ENCODE measurements around the gene CSAD.

The CSAD gene

DNA sequence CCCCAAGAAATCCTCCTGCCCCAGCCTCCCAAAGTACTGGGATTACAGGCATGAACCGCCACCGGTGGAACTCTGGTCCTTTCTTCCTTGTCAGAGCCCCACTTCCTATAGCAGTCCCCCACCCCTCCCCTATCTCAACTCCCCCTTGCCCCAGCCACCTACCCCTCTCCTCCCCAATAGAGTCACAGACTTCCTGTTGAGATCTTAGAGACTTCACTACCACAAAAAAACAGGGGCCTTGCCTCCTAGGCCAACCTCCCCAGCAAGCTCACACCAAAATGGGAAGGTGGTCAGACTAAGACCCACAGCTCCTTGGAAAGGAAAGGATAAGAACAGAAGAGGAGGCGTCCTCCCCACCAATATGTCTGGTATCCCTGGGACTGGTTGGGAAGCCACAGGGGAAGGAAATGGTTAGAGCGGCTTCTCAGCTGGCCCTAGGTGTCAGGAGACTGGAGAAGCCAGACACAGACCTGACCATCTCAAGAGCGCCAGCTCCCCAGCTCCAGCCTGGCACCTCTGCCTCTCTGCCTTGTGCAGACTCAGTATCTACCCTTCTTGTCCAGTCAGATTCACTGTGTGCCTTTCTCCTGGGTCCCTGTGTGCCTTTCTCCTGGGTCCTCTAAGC is 17.9 kb upstream of the CSAD start:
- DNase-seq (ENCODE audit: low read depth), result no peak

DNA sequence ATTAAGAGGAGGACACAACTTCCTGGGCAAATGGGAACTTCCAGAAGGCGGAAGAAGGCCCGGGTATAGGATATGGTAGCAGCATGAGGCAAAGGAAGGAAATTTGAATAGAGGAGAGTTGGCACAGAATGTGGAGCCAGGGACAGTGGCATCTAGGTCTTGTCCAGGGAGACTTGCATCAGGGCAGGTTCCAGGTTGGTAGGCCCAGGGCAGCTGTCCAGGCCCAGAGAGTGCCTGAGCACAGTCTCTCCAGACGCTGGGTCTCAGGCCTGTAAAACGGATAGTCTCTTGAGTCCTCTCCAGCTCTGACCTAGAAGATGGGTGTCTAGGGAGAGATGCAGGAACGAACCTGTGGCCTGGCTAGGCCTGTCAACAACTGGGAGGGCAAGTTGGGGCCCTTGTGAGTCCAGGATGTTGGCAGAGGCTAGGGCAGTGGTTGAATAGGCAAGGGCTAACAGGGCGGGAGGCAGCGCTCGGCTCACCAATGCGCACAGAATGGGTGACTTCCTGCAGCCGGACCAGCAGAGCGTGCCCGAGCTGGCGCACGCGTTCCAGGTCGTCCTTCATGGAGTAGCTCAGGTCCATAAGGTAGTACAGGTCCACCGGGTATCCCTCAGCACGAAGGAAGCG is 16.4 kb upstream of the CSAD start:
- no peak for DNase-seq (ENCODE audit: low read depth)

DNA sequence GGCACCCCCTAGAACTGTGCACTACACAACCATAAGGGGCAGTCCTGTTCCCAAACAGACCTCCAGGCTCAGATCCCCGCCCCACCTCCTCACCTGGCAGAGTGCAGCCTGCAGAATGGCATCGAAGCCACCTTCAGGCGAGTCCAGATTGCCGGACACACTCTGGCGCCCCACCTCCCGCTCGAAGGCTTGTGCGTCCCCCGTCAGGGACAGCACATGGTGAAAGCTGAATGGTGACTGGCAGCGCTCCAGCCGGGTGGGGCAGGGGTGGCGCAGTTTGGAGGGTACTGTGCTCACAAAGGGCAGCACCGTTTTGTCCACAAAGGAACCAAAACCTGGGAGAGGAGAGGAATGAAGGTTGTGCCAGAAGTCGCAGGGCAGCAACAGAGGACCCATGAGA is 15.8 kb upstream of the CSAD start:
- DNase-seq (ENCODE audit: low read depth), result no peak

DNA sequence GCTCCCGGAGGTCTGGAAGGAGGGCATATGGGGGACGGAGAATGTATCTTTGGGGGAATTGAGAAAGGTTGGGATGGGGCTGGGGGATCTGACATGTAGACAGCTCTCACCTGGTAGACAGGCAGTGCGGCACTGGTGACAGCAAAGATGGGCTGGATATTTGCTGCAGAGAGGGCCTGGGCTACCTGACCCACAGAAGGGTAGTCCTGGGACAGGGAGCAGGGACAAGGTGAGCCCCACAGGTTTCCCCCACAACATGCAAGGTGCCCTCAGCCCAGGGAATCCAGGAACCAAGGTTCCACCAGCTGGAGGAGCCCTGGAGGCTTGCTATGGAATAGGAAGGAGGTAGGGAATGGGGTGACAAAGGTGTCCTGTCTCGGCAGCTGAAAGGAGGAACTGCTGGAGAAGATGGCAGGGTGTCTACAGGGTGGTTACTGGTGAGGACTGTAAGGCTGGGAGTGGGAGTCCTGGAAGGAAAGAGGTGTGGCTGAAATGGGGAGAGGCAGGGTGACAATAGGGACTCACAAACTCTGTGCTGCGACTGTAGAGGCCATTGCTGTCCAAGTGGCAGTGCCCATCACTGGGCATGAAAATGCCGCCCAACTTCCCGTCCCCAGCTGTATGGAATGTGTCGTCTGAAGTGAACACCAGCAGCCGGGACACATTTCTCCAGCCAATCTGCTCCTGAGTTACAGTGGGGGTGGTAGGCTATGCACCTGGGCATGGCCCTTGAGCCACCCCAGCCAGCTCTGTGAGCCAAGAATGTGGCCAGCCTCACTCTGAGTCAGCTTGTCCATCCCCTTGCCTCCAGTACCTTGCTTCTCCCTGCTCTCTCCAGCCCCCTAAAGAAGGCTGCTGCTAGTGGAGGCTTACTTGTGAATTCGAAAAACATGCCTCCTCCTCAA is 15.0 kb upstream of the CSAD start:
- no peak for DNase-seq (ENCODE audit: low read depth)

DNA sequence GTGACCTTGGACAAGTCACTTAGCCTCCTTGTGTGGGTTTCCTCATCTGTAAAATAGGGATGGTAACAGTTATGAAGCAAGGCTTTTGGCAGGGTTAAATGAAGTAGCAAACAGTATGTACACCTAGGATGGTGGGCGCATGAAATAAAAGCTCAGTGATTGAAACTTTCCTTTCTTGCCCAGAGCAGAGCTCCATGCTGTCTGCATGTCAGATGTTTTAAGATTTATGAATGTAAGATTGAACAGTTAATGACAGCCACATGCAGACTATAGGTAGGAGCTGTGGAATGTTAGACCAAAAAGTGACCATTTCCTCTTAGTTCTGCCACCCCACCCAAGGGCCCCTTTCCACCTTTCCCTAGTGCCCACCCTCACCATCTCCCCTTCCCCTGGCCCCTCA is 14.2 kb upstream of the CSAD start:
- no peak for DNase-seq (ENCODE audit: low read depth)

DNA sequence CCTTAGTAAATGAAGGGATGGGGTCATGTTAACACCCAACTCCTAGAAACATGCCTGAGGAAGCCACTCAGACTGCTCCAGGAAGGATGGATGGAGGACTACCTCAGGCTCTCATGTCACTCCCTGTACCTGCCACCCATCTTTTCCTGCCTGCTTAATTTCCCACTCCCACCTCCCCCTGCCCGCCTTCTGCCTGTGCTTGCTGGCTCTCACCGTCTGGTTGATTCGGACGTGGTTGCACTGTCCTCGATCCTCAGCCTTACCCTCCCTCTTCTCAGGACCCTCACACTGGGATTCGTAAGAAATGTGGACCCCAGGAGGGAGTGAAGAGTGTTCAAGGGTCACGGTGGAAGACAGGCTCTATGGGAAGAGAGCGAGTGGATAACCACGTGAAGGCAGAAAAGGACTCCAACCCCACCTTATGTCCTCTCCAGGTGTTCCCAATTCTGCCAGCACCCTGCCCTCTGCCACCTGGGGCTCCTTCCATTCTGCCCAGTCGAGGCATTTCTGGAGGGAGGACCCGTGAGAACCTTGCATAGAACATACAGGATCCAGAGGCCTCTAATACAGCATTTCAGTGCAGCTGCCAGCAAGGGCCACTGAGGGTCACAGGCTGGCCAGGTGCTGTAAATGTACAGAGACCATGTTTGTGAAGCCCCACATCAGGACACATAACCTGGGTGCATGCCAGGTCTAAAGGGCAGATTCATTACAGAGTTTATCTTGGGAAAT is 13.4 kb upstream of the CSAD start:
- no peak for DNase-seq (ENCODE audit: low read depth)

DNA sequence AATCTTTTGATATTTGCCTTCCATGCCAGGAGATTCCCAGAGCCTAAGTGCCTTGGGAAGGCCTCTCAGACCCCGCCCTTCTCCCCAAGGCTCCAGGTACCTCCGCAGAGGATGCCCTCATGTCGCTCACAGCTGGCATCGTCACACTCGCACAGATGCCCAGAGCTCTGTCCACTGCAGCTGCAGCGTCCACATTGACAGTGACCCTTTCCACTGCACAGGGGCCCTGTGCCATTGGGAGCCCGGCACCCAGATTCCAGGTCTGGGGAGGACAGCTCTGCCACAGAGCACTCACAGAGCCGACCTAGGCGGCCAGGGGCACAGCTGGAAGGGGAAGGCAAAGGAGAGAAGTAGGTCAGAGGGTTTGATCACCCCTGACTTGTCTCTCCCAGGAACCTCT is 12.3 kb upstream of the CSAD start:
- no peak for DNase-seq (ENCODE audit: low read depth)

- DNase-seq (ENCODE audit: low read depth), result no peak
Observed at GRCh38 chr12:53192531-53193021, 11.9 kb upstream of the CSAD start.

GRCh38 chr12:53191885-53192530 is 11.3 kb upstream of the CSAD start:
- DNase-seq (ENCODE audit: low read depth), result no peak

- DNase-seq (ENCODE audit: low read depth), result no peak
Observed at GRCh38 chr12:53191096-53191884, 10.6 kb upstream of the CSAD start.

GRCh38 chr12:53190108-53190729 is 9.5 kb upstream of the CSAD start:
- peak; percentile 36 for DNase-seq (ENCODE audit: low read depth)

DNA sequence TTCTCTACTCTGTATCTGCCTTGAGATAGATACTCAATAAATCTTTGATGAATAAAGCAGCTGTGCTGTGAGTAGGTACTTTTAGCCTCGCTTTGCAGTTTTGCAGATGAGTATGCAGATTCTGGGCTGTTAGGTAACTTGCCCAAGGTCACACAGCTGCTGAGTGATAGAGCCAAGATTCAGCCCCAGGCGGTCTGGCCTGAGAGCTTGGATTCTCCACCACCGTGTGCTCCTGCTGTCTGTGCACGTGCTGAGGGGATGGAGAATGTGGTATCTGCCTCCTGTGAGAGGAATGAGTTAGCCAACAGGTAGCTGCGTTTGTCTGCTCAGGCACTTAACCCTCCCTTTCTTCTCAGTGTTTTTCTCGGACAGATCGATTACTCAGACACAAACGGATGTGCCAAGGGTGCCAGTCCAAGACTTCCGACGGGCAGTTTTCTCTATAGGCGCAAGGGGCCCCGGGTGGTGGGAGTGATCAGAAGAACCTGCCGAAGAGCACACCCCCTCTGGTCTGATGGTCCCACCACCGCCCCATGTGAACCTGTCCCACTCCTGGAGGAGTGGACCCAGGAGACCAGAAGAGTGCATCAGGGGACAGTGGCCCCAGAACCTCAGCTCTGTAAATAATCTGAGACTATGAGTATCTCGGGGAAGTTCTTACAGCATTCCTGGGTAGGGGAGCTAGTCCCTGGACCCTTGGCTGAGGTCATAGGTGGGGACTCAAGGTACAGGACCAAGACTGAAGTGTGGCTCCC is 6.6 kb upstream of the CSAD start:
- DNase-seq (ENCODE audit: low read depth), result no peak

- DNase-seq (ENCODE audit: low read depth), result no peak
Observed at GRCh38 chr12:53186745-53187144, 6.0 kb upstream of the CSAD start.

DNA sequence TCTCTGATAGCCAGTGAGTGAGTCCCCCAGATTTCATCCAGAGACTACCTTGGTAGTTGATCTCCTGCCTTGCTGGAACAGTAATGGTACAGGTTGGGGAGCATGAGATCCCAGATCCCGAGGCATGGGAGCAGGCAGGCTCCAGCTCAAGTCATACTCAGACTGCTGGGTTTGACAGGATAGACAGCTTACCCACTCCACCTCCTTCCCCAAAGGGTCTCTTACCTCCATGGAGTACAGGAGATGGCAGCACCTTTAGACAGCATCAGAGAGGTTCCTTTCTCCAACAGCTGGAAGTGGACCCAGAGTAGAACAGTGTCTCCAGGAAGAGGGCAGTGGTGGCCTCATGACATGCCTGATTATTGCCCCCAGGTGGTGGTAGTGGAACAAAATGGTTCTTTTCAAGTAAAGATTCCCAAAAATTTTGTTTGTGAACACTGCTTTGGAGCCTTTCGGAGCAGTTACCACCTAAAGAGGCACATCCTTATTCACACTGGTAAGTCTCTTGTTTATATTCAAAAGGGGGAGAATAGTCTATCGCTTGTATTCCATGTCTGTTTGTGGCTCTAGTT is 4.9 kb upstream of the CSAD start:
- no peak for DNase-seq (ENCODE audit: low read depth)

GRCh38 chr12:53184828-53185227 is 4.1 kb upstream of the CSAD start:
- no peak for DNase-seq (ENCODE audit: low read depth)

GRCh38 chr12:53182903-53183302 is 2.2 kb upstream of the CSAD start:
- no peak for DNase-seq (ENCODE audit: low read depth)

GRCh38 chr12:53181935-53182334 is 1.2 kb upstream of the CSAD start:
- DNase-seq (ENCODE audit: low read depth), result no peak

DNA sequence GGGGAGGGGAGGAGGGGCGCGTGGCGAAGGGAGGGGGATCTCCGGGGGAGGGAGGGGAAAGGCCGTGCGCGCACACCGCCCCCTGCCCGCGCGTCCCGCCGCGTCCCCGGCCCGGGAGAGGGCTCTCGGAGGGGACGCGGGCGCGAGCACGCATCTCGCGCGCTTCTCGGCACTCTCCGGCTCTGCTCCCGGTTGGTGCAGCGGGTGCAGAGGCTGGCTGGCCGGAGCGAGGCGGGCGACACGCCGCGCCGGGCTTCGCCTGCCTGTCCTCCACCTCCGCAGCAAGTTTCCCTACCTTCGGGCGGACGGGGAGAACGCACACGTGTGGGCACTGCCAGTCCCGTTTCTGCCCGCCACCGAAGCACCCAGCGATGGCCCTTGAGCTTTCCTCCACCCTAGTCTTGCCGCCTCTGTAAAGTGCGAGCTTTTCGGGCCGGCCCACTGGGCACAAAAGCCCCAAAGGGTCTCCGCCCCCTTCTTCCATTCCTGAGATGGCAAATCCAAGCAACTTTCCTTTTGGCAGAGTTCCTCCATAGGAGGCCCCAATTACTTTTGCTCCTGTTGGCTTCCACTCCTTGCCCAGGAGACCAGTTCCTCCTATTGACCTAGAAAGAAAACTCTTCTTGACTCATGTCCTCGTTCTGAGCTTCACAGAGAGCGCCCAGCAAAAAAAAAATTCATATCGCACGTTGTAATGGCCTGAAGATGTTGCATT is 363 bp upstream of the CSAD start:
- DNase-seq (ENCODE audit: low read depth), result peak; percentile 65
